Measurements from ENCODE around the gene YBX3.
"Not testable (repeated sequence)": the region's sequence is repeated elsewhere in the genome, so short reads cannot be mapped to it uniquely, and the experiment has no call there.

Gene YBX3

GRCh38 chr12:10722905-10723746, at the start of gene YBX3:
Gene YBX3 (minus strand): TSS chr12:10723323. CDS start chr12:10723111, 212 bp downstream.
- peak; percentile 45 for DNase-seq (ENCODE audit: low spot score)

GRCh38 chr12:10771132-10771733, 48.1 kb upstream of the YBX3 start:
- DNase-seq (ENCODE audit: low spot score), result peak; percentile 42

GRCh38 chr12:10759657-10760056, 36.5 kb upstream of the YBX3 start:
- DNase-seq (ENCODE audit: low spot score), result no peak

DNA sequence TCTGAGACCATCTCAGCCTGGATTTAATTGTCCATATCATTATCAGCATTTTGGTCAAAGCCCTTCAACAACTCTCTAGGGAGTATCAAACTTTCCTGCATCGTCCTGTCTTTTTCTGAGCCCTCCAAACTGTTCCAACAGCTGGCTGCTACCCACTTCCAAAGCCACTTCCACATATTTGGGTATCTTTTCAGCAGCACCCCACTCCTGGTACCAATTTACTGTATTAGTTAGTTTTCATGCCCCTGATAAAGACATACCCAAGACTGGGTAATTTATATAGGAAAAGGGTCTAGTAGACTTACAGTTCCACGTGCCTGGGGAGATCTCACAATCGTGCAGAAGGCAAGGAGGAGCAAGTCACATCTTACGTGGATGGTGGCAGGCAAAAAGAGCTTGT, 33.1 kb upstream of the YBX3 start:
- no peak for DNase-seq (ENCODE audit: low spot score)

GRCh38 chr12:10753059-10753458, 29.9 kb upstream of the YBX3 start:
- DNase-seq (ENCODE audit: low spot score), result no peak

DNA sequence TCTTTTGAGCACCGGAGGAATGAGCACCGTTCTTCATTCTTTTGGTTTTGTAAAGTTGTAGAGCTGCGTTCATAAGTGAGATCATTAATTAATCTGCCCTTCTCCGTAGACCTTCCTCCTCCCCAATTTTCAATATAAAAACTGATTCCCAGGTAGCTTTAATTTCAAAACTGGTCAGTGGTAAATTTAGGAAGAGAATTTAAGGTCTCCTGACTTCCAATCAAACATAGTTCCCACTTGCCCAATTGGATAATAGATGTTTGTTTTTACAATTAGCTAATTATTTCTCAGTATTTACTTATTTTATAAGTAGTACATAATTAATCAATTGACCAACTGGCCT, 27.2 kb upstream of the YBX3 start:
- no peak for DNase-seq (ENCODE audit: low spot score)

GRCh38 chr12:10749700-10750384, 26.7 kb upstream of the YBX3 start:
- peak; percentile 82 for DNase-seq (ENCODE audit: low spot score)

DNA sequence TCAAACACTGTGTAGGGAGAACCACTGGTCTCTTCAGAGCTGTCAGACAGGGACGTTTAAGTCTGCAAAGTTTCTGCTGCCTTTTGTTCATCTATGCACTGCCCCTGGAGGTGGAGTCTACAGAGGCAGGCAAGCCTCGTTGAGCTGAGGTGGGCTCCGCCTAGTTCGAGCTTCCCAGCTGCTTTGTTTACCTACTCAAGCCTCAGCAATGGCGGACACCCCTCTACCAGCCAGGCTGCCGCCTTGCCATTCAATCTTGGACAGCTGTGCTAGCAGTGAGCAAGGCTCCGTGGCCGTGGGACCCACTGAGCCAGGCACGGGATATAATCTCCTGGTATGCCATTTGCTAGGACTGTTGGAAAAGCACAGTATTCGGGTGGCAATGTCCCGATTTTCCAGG, 24.6 kb upstream of the YBX3 start:
- no peak for DNase-seq (ENCODE audit: low spot score)

- DNase-seq (ENCODE audit: low spot score), result not testable (repeated sequence)
Measured at GRCh38 chr12:10743420-10743819, 20.3 kb upstream of the YBX3 start.

GRCh38 chr12:10741845-10742244, 18.7 kb upstream of the YBX3 start:
- no peak for DNase-seq (ENCODE audit: low spot score)

GRCh38 chr12:10740182-10740581, 17.1 kb upstream of the YBX3 start:
- DNase-seq (ENCODE audit: low spot score), result no peak

GRCh38 chr12:10739157-10740118, 16.3 kb upstream of the YBX3 start:
- no peak for DNase-seq (ENCODE audit: low spot score)

GRCh38 chr12:10737249-10737648, 14.1 kb upstream of the YBX3 start:
- no peak for DNase-seq (ENCODE audit: low spot score)

- DNase-seq (ENCODE audit: low spot score), result no peak
Measured at GRCh38 chr12:10736463-10736862, 13.3 kb upstream of the YBX3 start.

DNA sequence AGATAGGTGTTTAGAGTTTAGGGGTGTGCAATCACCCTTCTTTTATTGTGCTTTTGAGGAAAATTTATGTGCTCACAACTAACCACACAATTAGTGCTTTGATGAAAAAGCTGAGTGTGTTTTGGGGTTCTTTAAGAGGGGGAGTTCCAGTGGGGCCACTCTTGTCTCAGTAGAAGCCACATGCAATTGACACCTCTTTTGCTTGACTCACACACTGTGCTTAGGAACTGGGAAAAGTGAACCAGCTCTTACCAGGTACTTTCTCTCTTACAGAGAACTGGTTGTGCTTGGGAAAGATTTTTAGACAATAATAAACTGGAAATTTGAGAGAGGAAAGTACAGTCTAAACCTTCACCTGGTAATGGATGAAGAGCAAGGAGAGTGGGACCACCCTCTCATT, 12.3 kb upstream of the YBX3 start:
- DNase-seq (ENCODE audit: low spot score), result no peak

GRCh38 chr12:10732549-10732948, 9.4 kb upstream of the YBX3 start:
- no peak for DNase-seq (ENCODE audit: low spot score)

DNA sequence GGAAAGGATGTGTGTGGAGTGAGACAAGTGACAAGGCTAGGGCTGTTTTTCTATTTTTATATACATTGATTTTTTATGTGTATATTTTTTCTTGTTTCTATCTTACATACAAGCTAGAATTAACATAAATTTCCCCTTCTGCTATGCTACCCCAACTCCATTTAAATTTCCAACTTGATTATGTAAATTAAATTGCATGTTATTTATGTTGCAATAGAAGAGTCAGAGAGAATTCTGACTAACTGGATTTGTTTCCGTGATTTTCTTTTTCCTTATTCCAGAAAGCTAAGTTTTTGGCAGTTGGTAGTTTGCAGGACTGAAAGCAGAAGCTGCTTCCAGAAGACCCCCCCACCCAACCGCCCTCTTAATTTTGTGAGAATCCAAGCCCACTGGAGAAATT, 8.9 kb upstream of the YBX3 start:
- no peak for DNase-seq (ENCODE audit: low spot score)

DNA sequence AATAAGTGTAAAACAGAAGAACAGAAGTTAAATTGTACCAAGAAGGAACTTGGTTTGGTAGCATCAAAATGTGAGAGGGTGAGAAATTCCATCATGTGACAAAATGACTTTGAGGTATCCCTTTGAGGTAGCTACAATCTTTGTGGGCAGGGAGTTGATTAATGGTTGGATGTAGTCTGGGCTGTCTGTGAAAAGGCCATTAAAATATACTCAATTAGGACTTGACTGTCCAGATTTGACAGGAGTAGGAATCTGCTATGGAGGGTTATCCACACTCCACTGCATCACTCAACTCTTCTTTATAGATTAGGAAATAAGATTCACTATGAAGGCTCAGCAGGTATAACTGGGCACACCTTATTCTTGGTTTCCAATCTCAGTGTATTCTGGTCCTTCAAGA, 7.4 kb upstream of the YBX3 start:
- DNase-seq (ENCODE audit: low spot score), result no peak

GRCh38 chr12:10728091-10728490, 5.0 kb upstream of the YBX3 start:
- DNase-seq (ENCODE audit: low spot score), result no peak

DNA sequence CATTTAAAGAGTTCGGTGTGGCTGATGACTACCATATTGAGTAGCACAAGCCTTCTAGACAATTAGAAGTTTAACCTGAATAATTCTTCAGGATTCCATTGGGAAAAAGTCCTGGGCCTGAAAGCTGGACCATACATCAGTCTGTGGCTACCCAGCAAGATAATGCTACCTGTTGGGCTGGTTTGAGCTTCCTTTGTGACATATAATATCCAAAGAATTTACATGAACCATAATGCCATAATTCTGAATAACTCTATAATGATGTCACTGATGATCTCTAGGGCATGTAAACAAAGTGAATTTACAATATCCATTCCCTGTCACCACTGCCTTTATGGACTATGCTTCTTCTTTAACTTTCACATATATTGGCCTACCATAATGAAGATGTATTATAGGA, 3.8 kb upstream of the YBX3 start:
- no peak for DNase-seq (ENCODE audit: low spot score)

DNA sequence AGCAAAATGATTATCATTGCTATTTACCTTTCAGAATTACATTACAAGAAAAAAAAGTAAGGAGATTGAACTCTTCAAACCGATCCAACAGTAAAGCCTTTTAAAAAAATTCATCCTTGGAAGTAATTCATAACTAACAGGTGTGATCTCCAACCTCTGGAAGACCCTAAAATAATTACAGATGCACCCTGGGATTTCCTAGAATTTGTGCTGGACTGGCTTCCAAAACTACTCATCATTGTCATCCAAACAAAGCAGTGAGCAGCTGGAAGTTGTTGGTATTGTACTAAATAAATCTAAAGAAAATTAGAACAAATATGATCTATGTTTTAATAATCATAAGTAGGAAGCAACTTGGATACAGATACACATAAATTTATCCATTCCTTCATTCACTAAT, 1.9 kb upstream of the YBX3 start:
- DNase-seq (ENCODE audit: low spot score), result no peak

DNA sequence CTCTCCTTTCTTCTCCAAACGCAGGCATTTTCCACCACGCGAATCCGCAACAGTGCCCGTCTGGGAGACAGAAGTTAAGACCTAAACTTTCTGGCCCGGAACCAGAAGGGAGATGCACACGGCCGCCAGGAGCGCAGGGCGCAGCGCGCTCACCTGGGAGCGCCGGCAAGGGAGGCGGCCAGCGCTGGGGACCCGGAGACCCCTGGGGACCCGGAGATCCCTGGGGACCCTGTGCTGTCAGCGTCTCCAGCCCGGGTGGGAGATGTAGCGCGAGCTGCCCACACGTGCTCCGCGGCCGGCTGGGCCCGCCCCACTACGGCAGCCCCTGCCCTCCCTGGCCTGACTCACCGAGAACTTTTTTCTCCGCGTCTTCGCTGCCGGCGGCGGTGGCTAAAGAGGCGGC, 620 bp downstream of the YBX3 start:
- peak; percentile 35 for DNase-seq (ENCODE audit: low spot score)

Data from CD4-positive, alpha-beta T cell treated with Interleukin-15 for 4 hours (primary cell).